HL-60 (cell line): Measurements from ENCODE around the gene HOXB3.

Source experiments
- CTCF ChIP-seq: IDR thresholded peaks from one replicate; pipeline ENCODE4 v1.5.1; 2011; ENCODE audit warnings: low read length, control low read depth, inconsistent platforms; ENCODE audit not compliant: insufficient read depth
- POLR2AphosphoS5 ChIP-seq: IDR thresholded peaks from 2 replicates; pipeline ENCODE4 v1.6.1; 2012; ENCODE audit warnings: low read depth

- no peak for TF ChIP-seq CTCF
- TF ChIP-seq POLR2AphosphoS5: no peak
These were observed 36.2 kb downstream of the HOXB3 start for GRCh38 chr17:48553826-48554225.
